Activated CD8-positive, alpha-beta T cell treated with anti-CD3 and anti-CD28 coated beads for 36 hours (primary cell): Measurements from ENCODE around the gene ARF4. TPM values are rescaled to one million over a fixed set of nuclear protein-coding genes. Genes with fewer than 3 reads are reported as not detected.

ENCODE experiments used
- ATAC-seq: fragments of 200-7000 bp; cut with Tn5 transposase; one replicate; pipeline ENCODE4 v1.10.0; 2021; ENCODE audit warnings: mild to moderate bottlenecking, moderate library complexity
- CTCF ChIA-PET: fragments of 350-600 bp; sonication (Branson Sonifier 250); formaldehyde crosslinking; loops from one replicate; lab custom pipeline; 2021; ENCODE audit warnings: antibody characterized with exemption; lab: Charles Lee
- POLR2A ChIA-PET: fragments of 350-600 bp; sonication (Branson Sonifier 250); formaldehyde crosslinking; loops from one replicate; lab custom pipeline; 2021; ENCODE audit warnings: antibody characterized with exemption; lab: Charles Lee
- DNase-seq: peaks from one replicate; pipeline ENCODE4 v3.0.0-alpha.2; 2020
- H3K27ac Mint-ChIP-seq: one replicate; pipeline ENCODE4 v1.8.0; 2021; ENCODE audit warnings: mild to moderate bottlenecking, mixed read lengths
- H3K27me3 Mint-ChIP-seq: one replicate; pipeline ENCODE4 v1.8.0; 2021; ENCODE audit warnings: mixed read lengths
- H3K36me3 Mint-ChIP-seq: one replicate; pipeline ENCODE4 v1.8.0; 2021; ENCODE audit warnings: low read depth, mixed read lengths
- H3K4me1 Mint-ChIP-seq: one replicate; pipeline ENCODE4 v1.8.0; 2021; ENCODE audit warnings: low read depth, mixed read lengths
- H3K4me3 Mint-ChIP-seq: one replicate; pipeline ENCODE4 v1.8.0; 2021; ENCODE audit warnings: mild to moderate bottlenecking, moderate library complexity, mixed read lengths
- H3K9me3 Mint-ChIP-seq: one replicate; pipeline ENCODE4 v1.8.0; 2021; ENCODE audit warnings: mixed read lengths
- CTCF ChIP-seq: fragments of 200-600 bp; IDR thresholded peaks from one replicate; pipeline ENCODE4 v1.8.0; 2022; ENCODE audit warnings: antibody characterized with exemption, mild to moderate bottlenecking
- intact Hi-C: fragments of 100-400 bp; cut with micrococcal nuclease; formaldehyde crosslinking; loops from one replicate; pipeline ENCODE4 v1.10.0; 2022
- total RNA-seq, 2 experiments: library from RNA; stranded (reverse); gene quantifications; one replicate each; pipeline ENCODE4 v1.2.3, GENCODE V29; 2021

The ARF4 gene
- total RNA-seq, 2 experiments from 2014 or later: 52.0 to 55.2 TPM

GRCh38 chr3:57586778-57587177 is 10.4 kb downstream of the ARF4 start:
- H3K27ac Mint-ChIP-seq: peak overlapping the region; percentile 37
- no peak for TF ChIP-seq CTCF
- ChIA-PET CTCF (interaction anchor here (1.1 kb wide), 1 partner anchor 15 kb away, joined by 3 read pairs; no protein-coding TSS in a partner anchor), POLR2A (interaction anchor here (0.6 to 1.9 kb wide), 2 partner anchors 10 to 31 kb away, joined by 3 to 11 read pairs; partner anchors contain the start of genes ARF4 and PDE12)
- peak; percentile 13 for ATAC-seq
- peak; percentile 14 for DNase-seq
- no peaks in the 10 kb centered on the region for H3K27me3 Mint-ChIP-seq
- intact Hi-C loops: no loop called here
- H3K36me3 Mint-ChIP-seq: peaks cover 23% of the 10 kb centered on the region
- H3K4me3 Mint-ChIP-seq: no peak overlapping the region
- no peaks in the 10 kb centered on the region for H3K9me3 Mint-ChIP-seq
- H3K4me1 Mint-ChIP-seq: peaks cover 33% of the 10 kb centered on the region

- Mint-ChIP-seq H3K36me3 (peaks cover 21% of the 10 kb centered on the region), H3K9me3 (no peaks in the 10 kb centered on the region), H3K4me3 (no peak overlapping the region), H3K27me3 (no peaks in the 10 kb centered on the region), H3K27ac (no peak overlapping the region), H3K4me1 (peaks cover 27% of the 10 kb centered on the region)
- TF ChIP-seq CTCF: no peak
- ChIA-PET POLR2A (no interaction called here), CTCF (interaction anchor here (0.8 kb wide), 1 partner anchor 11 kb away, joined by 3 read pairs; no protein-coding TSS in a partner anchor)
- DNase-seq (no peak), ATAC-seq (no peak)
- intact Hi-C loops: no loop called here
These were observed 13.6 kb downstream of the ARF4 start for GRCh38 chr3:57583544-57583943.

GRCh38 chr3:57582474-57583168 is 14.5 kb downstream of the ARF4 start:
- ChIA-PET POLR2A (interaction anchor here (1.3 to 1.7 kb wide), 2 partner anchors 10 to 14 kb away, joined by 3 to 7 read pairs; partner anchors contain the start of gene ARF4), CTCF (interaction anchor here (0.8 to 2.9 kb wide), 2 partner anchors 12 to 185 kb away, joined by 3 to 9 read pairs; no protein-coding TSS in a partner anchor)
- peaks cover 25% of the 10 kb centered on the region for H3K4me1 Mint-ChIP-seq
- intact Hi-C loops: no loop called here
- H3K9me3 Mint-ChIP-seq: no peaks in the 10 kb centered on the region
- DNase-seq (no peak), ATAC-seq (peak; percentile 60)
- H3K4me3 Mint-ChIP-seq: no peak overlapping the region
- H3K27me3 Mint-ChIP-seq: no peaks in the 10 kb centered on the region
- peak overlapping the region; percentile 63 for H3K27ac Mint-ChIP-seq
- peaks cover 27% of the 10 kb centered on the region for H3K36me3 Mint-ChIP-seq
- peak; percentile 13 for TF ChIP-seq CTCF

GRCh38 chr3:57577801-57578200 is 19.3 kb downstream of the ARF4 start:
- Mint-ChIP-seq H3K4me1 (peaks cover 18% of the 10 kb centered on the region), H3K27me3 (no peaks in the 10 kb centered on the region), H3K4me3 (no peak overlapping the region), H3K36me3 (peaks cover 48% of the 10 kb centered on the region), H3K27ac (peak overlapping the region; percentile 7), H3K9me3 (no peaks in the 10 kb centered on the region)
- intact Hi-C loops: no loop called here
- CTCF ChIA-PET: interaction anchor here (1.3 kb wide), 1 partner anchor 16 kb away, joined by 3 read pairs; no protein-coding TSS in a partner anchor
- DNase-seq (no peak), ATAC-seq (no peak)
- POLR2A ChIA-PET: interaction anchor here (1.2 to 1.3 kb wide), 2 partner anchors 8 to 21 kb away, joined by 3 read pairs; partner anchors contain the start of gene PDE12
- TF ChIP-seq CTCF: no peak
